HG03196 (cell line): ENCODE measurements around the gene PINK1.
"Not testable (repeated sequence)": the region's sequence is repeated elsewhere in the genome, so short reads cannot be mapped to it uniquely, and the experiment has no call there.

Source experiments
- ATAC-seq: cut with Tn5 transposase; IDR thresholded peaks from one replicate; pipeline ENCODE4 v1.9.1; 2021; ENCODE audit not compliant: unreplicated experiment

PINK1 gene

GRCh38 chr1:20633190-20634064, at the start of gene PINK1:
PINK1 (plus strand) TSS chr1:20633458; CDS start chr1:20633549, 91 bp downstream.
- no peak for ATAC-seq

DNA sequence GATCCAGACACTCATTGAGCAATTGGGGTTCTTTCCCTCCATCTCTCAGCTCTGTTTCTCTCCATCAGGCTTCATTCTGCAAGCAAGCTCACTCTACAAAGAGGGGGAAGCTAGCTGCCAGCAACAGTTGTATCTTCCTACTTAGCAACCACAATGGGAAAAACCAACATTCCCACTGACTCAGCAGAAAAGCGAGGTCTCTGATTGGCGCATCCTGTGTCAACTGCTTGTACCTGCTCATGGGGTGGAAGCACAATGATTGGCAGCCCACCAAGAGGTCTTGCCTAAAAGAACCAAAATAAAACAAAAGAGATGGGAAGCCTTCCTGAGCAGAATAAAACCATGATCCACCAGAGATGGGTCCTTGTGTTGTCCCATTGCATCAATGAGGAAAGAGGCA, 48.4 kb upstream of the PINK1 start:
- no peak for ATAC-seq

DNA sequence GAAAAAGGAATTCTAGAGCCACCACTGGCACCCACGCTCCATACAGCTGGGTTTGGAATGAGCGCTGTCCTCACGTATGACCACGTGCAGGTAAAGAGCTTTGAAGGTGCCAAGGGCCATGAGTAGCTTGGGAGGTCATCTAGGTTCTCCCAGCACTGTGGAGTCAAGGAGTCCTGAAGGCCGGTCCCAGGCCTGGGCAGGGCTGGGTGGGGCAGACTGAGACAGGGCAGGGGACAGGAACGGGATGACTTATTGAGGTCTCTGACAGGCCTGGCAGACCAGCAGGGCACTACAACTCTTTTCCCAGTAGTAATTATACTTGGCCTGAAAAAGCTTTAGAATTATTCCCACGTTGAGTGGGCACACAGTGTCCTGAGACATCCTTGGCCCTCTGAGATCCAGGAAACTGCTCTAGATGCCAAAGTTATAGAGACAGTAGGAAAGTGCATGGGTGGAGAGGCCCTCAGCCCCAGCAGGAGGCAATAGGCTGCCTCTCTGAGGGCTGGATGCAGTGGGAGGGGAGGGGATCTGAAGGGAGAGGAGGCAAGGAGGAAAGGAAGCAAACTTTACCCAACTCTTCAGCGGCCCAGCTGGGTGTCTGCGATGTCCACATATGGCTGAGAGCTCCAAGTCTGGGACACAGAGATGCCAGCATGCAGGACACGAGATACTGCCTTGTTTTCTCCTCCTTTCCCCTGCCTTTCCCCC, 46.2 kb upstream of the PINK1 start:
- ATAC-seq = no peak

GRCh38 chr1:20587661-20588053, 45.6 kb upstream of the PINK1 start:
- ATAC-seq = no peak

DNA sequence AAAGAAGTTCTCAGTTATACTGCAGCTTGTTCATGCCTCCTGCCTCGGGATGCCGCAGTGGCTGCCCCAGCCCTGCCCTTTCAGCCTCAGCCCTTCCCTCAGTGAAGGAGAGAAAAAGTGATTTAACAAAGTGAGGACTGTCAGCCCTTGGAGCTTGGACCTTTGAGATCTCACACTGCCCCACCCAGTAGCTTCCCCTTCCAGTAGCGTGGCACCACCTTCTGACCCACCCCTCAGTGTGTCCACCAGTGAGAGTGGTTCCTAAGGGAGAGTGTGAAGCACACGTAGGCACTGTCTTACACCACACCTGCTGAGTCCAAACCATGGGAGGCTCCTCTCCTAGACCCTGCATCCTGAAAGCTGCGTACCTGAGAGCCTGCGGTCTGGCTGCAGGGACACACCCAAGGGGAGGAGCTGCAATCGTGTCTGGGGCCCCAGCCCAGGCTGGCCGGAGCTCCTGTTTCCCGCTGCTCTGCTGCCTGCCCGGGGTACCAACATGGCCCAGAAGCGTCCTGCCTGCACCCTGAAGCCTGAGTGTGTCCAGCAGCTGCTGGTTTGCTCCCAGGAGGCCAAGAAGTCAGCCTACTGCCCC, 44.5 kb upstream of the PINK1 start, which contains the start of gene CDA:
CDA (plus strand) TSS at position 464 of the 592 bp plus-strand sequence; CDS start at position 497, 33 bp downstream.
- ATAC-seq = no peak

- no peak for ATAC-seq
Observed at GRCh38 chr1:20589331-20590278, 43.7 kb upstream of the PINK1 start.

GRCh38 chr1:20590306-20590777, 42.9 kb upstream of the PINK1 start:
- no peak for ATAC-seq

DNA sequence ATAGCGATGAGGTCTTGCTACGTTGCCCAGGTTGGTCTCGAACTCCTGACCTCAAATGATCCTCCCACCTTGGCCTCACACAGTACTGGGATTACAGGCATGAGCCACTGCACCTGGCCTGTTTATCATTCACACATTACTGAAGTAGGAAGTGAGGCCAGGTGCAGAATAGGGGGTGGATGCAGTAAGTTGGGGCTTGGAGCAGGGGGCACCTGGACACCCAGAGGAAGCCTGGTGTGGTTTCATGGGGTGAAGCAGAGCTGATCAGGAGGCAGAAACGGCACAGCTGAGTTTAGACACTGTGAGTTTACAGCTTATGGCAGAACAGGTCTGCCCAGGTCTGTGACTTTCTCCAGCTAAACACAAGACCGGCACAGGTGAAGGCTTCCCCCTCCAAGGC, 39.5 kb upstream of the PINK1 start:
- no peak for ATAC-seq

DNA sequence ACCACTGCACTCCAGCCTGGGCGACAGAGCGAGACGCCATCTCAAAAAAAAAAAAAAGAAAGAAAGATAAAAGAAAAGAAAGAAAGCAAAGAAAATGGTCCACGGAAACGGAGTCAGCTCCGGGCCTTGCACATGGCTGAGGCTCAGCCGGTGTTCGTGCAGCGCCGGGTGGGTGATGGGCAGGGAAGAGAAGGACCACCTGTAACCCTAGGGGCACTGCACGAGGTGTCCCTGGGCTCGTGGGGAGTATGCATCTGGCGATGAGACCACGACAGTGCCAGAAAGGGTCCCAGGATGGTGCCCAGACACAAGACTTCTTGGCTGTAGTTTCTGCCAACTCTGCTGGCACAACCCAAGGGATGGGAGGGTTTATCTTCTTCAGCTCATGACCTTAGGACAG, 38.5 kb upstream of the PINK1 start:
- no peak for ATAC-seq

GRCh38 chr1:20596106-20596505, 37.2 kb upstream of the PINK1 start:
- ATAC-seq = no peak

DNA sequence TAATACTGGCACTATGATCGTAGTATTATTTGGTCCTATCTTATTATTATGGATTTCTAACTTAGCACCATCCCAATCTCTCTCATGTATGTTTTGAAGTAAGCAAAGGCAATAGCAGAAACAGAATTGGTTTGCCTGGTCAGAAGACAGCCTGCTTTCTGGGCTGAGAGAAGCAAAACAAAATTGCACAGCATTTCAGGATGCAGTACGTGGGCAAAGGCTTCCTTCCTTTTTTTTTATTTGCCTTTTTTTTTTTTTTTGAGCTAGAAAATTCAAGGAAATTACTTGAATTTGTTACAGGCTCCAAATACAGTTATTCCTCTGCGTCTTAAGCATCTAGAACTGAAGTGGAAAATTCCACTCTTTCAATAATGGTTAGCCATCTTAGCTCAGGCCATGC, 35.6 kb upstream of the PINK1 start:
- no peak for ATAC-seq

GRCh38 chr1:20600156-20600555, 33.1 kb upstream of the PINK1 start:
- ATAC-seq = no peak

- ATAC-seq = no peak
Observed at GRCh38 chr1:20601129-20601825, 32.0 kb upstream of the PINK1 start.

- ATAC-seq = no peak
Observed at GRCh38 chr1:20602851-20603450, 30.3 kb upstream of the PINK1 start.

DNA sequence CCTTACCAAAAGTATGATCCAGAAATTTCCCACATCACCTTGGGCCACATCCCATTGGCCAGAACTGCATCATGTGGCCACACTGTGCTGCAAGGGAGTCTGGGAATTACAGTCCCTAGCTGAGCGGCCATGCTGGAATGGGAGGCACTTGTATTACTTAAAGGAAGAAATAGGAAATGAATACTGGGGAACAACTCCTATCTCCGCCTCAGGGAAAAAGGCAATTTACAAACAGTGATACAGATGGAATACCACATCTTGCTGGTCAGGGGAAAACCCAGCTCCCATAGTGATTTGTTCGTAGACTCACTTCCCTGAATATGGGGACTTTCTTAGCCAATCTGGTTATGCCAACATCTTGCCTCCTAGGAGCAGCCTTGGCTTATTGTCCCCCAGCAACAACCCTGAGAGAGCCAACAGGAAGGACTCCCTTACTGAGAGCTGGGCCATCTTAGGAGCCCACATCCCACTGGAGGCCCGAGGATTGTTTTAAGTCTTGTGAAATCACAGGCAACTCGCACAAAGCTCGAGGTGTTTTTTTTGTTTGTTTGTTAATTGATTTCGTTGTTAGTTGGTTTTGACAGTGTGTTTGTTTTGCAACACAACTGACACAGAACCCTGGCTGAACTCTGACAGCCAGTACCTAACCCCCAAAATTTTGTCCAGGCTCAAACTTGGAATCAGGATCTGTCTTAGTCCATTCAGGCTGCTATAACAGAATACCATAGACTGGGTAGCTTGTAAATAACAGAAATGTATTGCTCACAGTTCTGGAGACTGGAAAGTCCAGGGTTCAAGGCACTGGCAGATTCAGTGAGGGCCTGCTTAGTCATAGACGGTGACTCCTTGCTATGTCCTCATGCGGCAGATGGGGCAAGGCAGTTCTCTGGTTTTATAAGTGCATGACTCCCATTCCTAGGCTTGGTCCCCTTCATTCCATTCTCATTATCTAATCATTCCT, 29.5 kb upstream of the PINK1 start:
- ATAC-seq = no peak

DNA sequence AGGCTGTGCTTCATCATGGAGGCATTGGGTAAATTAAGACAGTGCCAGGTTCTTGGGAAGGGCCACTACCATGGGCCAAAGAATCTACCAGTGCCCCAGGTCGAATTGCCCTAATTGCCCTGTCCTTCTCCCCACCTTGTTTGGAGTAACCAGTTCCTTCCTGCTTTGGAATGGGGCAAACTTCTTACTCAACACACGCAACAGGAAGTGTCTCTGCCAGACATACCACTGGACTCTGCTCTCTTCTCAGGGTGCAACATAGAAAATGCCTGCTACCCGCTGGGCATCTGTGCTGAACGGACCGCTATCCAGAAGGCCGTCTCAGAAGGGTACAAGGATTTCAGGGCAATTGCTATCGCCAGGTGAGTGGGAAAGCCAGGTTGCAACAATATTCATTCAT, 28.6 kb upstream of the PINK1 start:
- ATAC-seq = no peak

DNA sequence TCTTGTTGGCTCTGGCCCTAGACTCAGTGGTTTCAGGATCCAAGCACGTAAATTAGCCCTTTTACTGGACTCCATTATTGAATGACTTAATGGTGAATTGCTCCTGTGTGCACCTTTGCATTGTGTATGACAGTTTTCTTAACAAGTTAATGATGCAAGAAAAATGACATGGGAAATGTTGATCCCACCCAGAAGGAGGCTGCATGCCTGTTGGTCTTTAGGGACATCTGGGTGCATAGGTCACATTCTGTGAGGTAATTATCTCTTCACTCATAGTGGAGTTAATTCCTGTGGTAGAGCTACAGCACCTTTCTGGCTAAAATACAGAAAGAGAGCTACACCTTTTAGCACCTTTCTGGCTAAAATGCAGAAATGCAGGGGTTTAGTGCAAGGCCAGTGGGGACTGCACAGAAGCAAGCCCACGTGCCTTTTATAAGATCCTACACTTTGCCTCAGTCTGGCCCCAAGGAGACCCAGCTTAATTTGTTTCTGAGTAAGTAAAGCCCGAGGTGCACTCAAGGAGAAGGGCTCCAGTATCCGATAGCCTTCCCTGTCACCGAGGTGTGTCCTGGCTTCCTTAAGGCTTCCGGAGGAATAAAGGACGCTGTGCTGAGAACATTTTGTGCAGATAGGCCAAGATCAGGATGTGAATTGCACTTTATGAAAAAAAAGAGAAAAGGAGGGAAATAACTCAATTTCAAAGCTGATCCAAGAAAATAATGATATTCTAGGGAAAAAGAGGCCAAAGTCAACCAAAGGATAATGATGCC, 26.3 kb upstream of the PINK1 start:
- ATAC-seq = not testable (repeated sequence)

GRCh38 chr1:20609541-20609940, 23.7 kb upstream of the PINK1 start:
- no peak for ATAC-seq
